Measurements from ENCODE around the gene FXYD4.
A peak's percentile ranks its signal among the peaks of the same experiment; 100 is the strongest.

FXYD4 gene

GRCh38 chr10:43376046-43376635 is 4.7 kb downstream of the FXYD4 start:
- no peaks in the 10 kb centered on the region for H3K36me3 ChIP-seq (ENCODE audit: control insufficient read depth, insufficient read depth, low read length)
- no peaks in the 10 kb centered on the region for H3K9me3 ChIP-seq (ENCODE audit: control insufficient read depth, insufficient read depth, low read length)
- no peaks in the 10 kb centered on the region for H3K27me3 ChIP-seq (ENCODE audit: control insufficient read depth, insufficient read depth, low read length)
- no peak overlapping the region for H3K27ac ChIP-seq (ENCODE audit: low read depth, low read length)
- peaks cover 13% of the 10 kb centered on the region for H3K4me1 ChIP-seq (ENCODE audit: control insufficient read depth, insufficient read depth, low read length)
- no peak overlapping the region for H3K9ac ChIP-seq (ENCODE audit: low read depth, low read length)
- no peak overlapping the region for H3K4me3 ChIP-seq (ENCODE audit: low read depth, low read length)

GRCh38 chr10:43376828-43377423 is 5.5 kb downstream of the FXYD4 start:
- no peaks in the 10 kb centered on the region for H3K9me3 ChIP-seq (ENCODE audit: control insufficient read depth, insufficient read depth, low read length)
- H3K4me1 ChIP-seq (ENCODE audit: control insufficient read depth, insufficient read depth, low read length), result peaks cover 13% of the 10 kb centered on the region
- no peak overlapping the region for H3K27ac ChIP-seq (ENCODE audit: low read depth, low read length)
- no peaks in the 10 kb centered on the region for H3K36me3 ChIP-seq (ENCODE audit: control insufficient read depth, insufficient read depth, low read length)
- no peak overlapping the region for H3K4me3 ChIP-seq (ENCODE audit: low read depth, low read length)
- no peaks in the 10 kb centered on the region for H3K27me3 ChIP-seq (ENCODE audit: control insufficient read depth, insufficient read depth, low read length)
- no peak overlapping the region for H3K9ac ChIP-seq (ENCODE audit: low read depth, low read length)

GRCh38 chr10:43377424-43377883 is 6.0 kb downstream of the FXYD4 start:
- Histone ChIP-seq H3K27me3 (ENCODE audit: control insufficient read depth, insufficient read depth, low read length) (no peaks in the 10 kb centered on the region), H3K36me3 (ENCODE audit: control insufficient read depth, insufficient read depth, low read length) (no peaks in the 10 kb centered on the region), H3K27ac (ENCODE audit: low read depth, low read length) (no peak overlapping the region), H3K4me1 (ENCODE audit: control insufficient read depth, insufficient read depth, low read length) (peaks cover 13% of the 10 kb centered on the region), H3K4me3 (ENCODE audit: low read depth, low read length) (no peak overlapping the region), H3K9me3 (ENCODE audit: control insufficient read depth, insufficient read depth, low read length) (no peaks in the 10 kb centered on the region), H3K9ac (ENCODE audit: low read depth, low read length) (no peak overlapping the region)

- Histone ChIP-seq H3K4me1 (ENCODE audit: control insufficient read depth, insufficient read depth, low read length) (peaks cover 5% of the 10 kb centered on the region), H3K9ac (ENCODE audit: low read depth, low read length) (no peak overlapping the region), H3K36me3 (ENCODE audit: control insufficient read depth, insufficient read depth, low read length) (peaks cover 5% of the 10 kb centered on the region), H3K4me3 (ENCODE audit: low read depth, low read length) (no peak overlapping the region), H3K27me3 (ENCODE audit: control insufficient read depth, insufficient read depth, low read length) (no peaks in the 10 kb centered on the region), H3K9me3 (ENCODE audit: control insufficient read depth, insufficient read depth, low read length) (no peaks in the 10 kb centered on the region), H3K27ac (ENCODE audit: low read depth, low read length) (no peak overlapping the region)
Observed at GRCh38 chr10:43380610-43381222, 9.3 kb downstream of the FXYD4 start.

GRCh38 chr10:43383204-43383971 is 12.0 kb downstream of the FXYD4 start:
- Histone ChIP-seq H3K9ac (ENCODE audit: low read depth, low read length) (no peak overlapping the region), H3K4me1 (ENCODE audit: control insufficient read depth, insufficient read depth, low read length) (no peaks in the 10 kb centered on the region), H3K9me3 (ENCODE audit: control insufficient read depth, insufficient read depth, low read length) (no peaks in the 10 kb centered on the region), H3K27me3 (ENCODE audit: control insufficient read depth, insufficient read depth, low read length) (no peaks in the 10 kb centered on the region), H3K36me3 (ENCODE audit: control insufficient read depth, insufficient read depth, low read length) (peaks cover 32% of the 10 kb centered on the region), H3K27ac (ENCODE audit: low read depth, low read length) (no peak overlapping the region), H3K4me3 (ENCODE audit: low read depth, low read length) (no peak overlapping the region)

- Histone ChIP-seq H3K27me3 (ENCODE audit: control insufficient read depth, insufficient read depth, low read length) (no peaks in the 10 kb centered on the region), H3K9me3 (ENCODE audit: control insufficient read depth, insufficient read depth, low read length) (no peaks in the 10 kb centered on the region), H3K4me1 (ENCODE audit: control insufficient read depth, insufficient read depth, low read length) (no peaks in the 10 kb centered on the region), H3K4me3 (ENCODE audit: low read depth, low read length) (no peak overlapping the region), H3K9ac (ENCODE audit: low read depth, low read length) (no peak overlapping the region), H3K27ac (ENCODE audit: low read depth, low read length) (peak overlapping the region; percentile 1), H3K36me3 (ENCODE audit: control insufficient read depth, insufficient read depth, low read length) (peaks cover 43% of the 10 kb centered on the region)
Observed at GRCh38 chr10:43384252-43385221, 13.1 kb downstream of the FXYD4 start.

GRCh38 chr10:43385412-43386004 is 14.1 kb downstream of the FXYD4 start:
- Histone ChIP-seq H3K36me3 (ENCODE audit: control insufficient read depth, insufficient read depth, low read length) (peaks cover 53% of the 10 kb centered on the region), H3K27ac (ENCODE audit: low read depth, low read length) (no peak overlapping the region), H3K4me3 (ENCODE audit: low read depth, low read length) (no peak overlapping the region), H3K9ac (ENCODE audit: low read depth, low read length) (no peak overlapping the region), H3K9me3 (ENCODE audit: control insufficient read depth, insufficient read depth, low read length) (no peaks in the 10 kb centered on the region), H3K4me1 (ENCODE audit: control insufficient read depth, insufficient read depth, low read length) (no peaks in the 10 kb centered on the region), H3K27me3 (ENCODE audit: control insufficient read depth, insufficient read depth, low read length) (no peaks in the 10 kb centered on the region)

GRCh38 chr10:43386549-43386948 is 15.1 kb downstream of the FXYD4 start:
- no peak overlapping the region for H3K4me3 ChIP-seq (ENCODE audit: low read depth, low read length)
- H3K9me3 ChIP-seq (ENCODE audit: control insufficient read depth, insufficient read depth, low read length), result no peaks in the 10 kb centered on the region
- no peaks in the 10 kb centered on the region for H3K4me1 ChIP-seq (ENCODE audit: control insufficient read depth, insufficient read depth, low read length)
- H3K27me3 ChIP-seq (ENCODE audit: control insufficient read depth, insufficient read depth, low read length), result no peaks in the 10 kb centered on the region
- H3K27ac ChIP-seq (ENCODE audit: low read depth, low read length), result no peak overlapping the region
- H3K36me3 ChIP-seq (ENCODE audit: control insufficient read depth, insufficient read depth, low read length), result peaks cover 64% of the 10 kb centered on the region
- no peak overlapping the region for H3K9ac ChIP-seq (ENCODE audit: low read depth, low read length)

GRCh38 chr10:43386981-43387677 is 15.7 kb downstream of the FXYD4 start:
- Histone ChIP-seq H3K27me3 (ENCODE audit: control insufficient read depth, insufficient read depth, low read length) (no peaks in the 10 kb centered on the region), H3K4me3 (ENCODE audit: low read depth, low read length) (no peak overlapping the region), H3K4me1 (ENCODE audit: control insufficient read depth, insufficient read depth, low read length) (no peaks in the 10 kb centered on the region), H3K36me3 (ENCODE audit: control insufficient read depth, insufficient read depth, low read length) (peaks cover 69% of the 10 kb centered on the region), H3K9ac (ENCODE audit: low read depth, low read length) (no peak overlapping the region), H3K27ac (ENCODE audit: low read depth, low read length) (no peak overlapping the region), H3K9me3 (ENCODE audit: control insufficient read depth, insufficient read depth, low read length) (no peaks in the 10 kb centered on the region)

GRCh38 chr10:43387678-43388032 is 16.2 kb downstream of the FXYD4 start:
- no peak overlapping the region for H3K9ac ChIP-seq (ENCODE audit: low read depth, low read length)
- no peak overlapping the region for H3K4me3 ChIP-seq (ENCODE audit: low read depth, low read length)
- H3K27me3 ChIP-seq (ENCODE audit: control insufficient read depth, insufficient read depth, low read length), result no peaks in the 10 kb centered on the region
- peaks cover 75% of the 10 kb centered on the region for H3K36me3 ChIP-seq (ENCODE audit: control insufficient read depth, insufficient read depth, low read length)
- no peak overlapping the region for H3K27ac ChIP-seq (ENCODE audit: low read depth, low read length)
- H3K4me1 ChIP-seq (ENCODE audit: control insufficient read depth, insufficient read depth, low read length), result no peaks in the 10 kb centered on the region
- no peaks in the 10 kb centered on the region for H3K9me3 ChIP-seq (ENCODE audit: control insufficient read depth, insufficient read depth, low read length)

Measured in HUES48 (cell line).